Ishikawa (cell line): Measurements from ENCODE around the gene AKAP6.

Experiments
- EP300 ChIP-seq: IDR thresholded peaks from 2 replicates; pipeline ENCODE4 v1.6.1; 2012; ENCODE audit warnings: borderline replicate concordance
- MAX ChIP-seq: IDR thresholded peaks from 2 replicates; pipeline ENCODE4 v1.6.1; 2012
- TAF1 ChIP-seq: IDR thresholded peaks from 2 replicates; pipeline ENCODE4 v1.6.1; 2012; ENCODE audit warnings: low read depth, mild to moderate bottlenecking
- TF ChIP-seq, protein P1 (sequence below): IDR thresholded peaks from 2 replicates; pipeline ENCODE4 v1.6.1; 2012

DNA sequence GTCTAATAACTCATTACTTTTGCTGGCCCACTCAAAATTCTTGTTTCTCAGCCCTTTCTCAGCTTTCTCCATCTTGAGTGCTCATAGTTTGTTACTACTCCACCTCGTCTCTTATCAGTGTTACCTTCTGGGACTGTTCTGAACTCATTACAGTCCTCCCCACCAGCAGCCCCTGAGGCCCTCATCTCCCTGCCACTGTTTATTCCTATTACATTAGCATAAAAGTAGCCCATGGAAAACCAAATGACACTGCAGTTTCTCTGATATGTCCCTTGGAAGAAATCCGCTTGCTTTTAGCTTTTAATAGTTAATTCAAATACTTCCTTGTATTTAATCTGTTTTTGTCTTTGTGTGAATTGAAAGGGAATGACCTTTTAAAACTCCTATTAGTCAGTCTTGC, 7.6 kb downstream of the AKAP6 start:
- TF ChIP-seq, protein P1, sequence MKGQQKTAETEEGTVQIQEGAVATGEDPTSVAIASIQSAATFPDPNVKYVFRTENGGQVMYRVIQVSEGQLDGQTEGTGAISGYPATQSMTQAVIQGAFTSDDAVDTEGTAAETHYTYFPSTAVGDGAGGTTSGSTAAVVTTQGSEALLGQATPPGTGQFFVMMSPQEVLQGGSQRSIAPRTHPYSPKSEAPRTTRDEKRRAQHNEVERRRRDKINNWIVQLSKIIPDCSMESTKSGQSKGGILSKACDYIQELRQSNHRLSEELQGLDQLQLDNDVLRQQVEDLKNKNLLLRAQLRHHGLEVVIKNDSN = no peak
- TF ChIP-seq MAX (no peak), TAF1 (no peak), EP300 (no peak)
